Measurements from ENCODE around the gene TADA2B. TPM values are rescaled to one million over a fixed set of nuclear protein-coding genes. Genes with fewer than 3 reads are reported as not detected.

The TADA2B gene
- total RNA-seq, 1 experiment from 2014 or later, result 14.3 TPM

- TF ChIP-seq USF1 (CRISPR knock-in tag; IDR thresholded peaks at IDR 0.05) (no peak), MLX (CRISPR knock-in tag; IDR thresholded peaks at IDR 0.05) (no peak), ZBTB43 (CRISPR knock-in tag; IDR thresholded peaks at IDR 0.05) (no peak), HMGXB4 (CRISPR knock-in tag; IDR thresholded peaks at IDR 0.05) (no peak), GTF2I (CRISPR knock-in tag; conservative IDR thresholded peaks at IDR 0.05) (no peak)
These were observed 11.4 kb upstream of the TADA2B start (continued) for GRCh38 chr4:7031558-7032449.

GRCh38 chr4:7032596-7032995, 10.6 kb upstream of the TADA2B start:
- CTCF ChIA-PET, result no interaction called here
- Mint-ChIP-seq H3K36me3 (peaks cover 33% of the 10 kb centered on the region), H3K27ac (no peak overlapping the region), H3K27me3 (ENCODE audit: low read depth) (no peaks in the 10 kb centered on the region), H3K4me1 (no peaks in the 10 kb centered on the region), H3K4me3 (no peak overlapping the region), H3K9me3 (no peaks in the 10 kb centered on the region)
- POLR2A ChIA-PET, result no interaction called here
- no peak for TF ChIP-seq AFF4 (CRISPR knock-in tag; IDR thresholded peaks at IDR 0.05; ENCODE audit: borderline replicate concordance)
- no peak for TF ChIP-seq TEAD1 (CRISPR knock-in tag; IDR thresholded peaks at IDR 0.05)
- no peak for TF ChIP-seq FOXK1 (CRISPR knock-in tag; IDR thresholded peaks at IDR 0.05)
- no peak for TF ChIP-seq NFE2L1 (CRISPR knock-in tag; IDR thresholded peaks at IDR 0.05)
- TF ChIP-seq ARID4B (CRISPR knock-in tag; IDR thresholded peaks at IDR 0.05; ENCODE audit: borderline replicate concordance), result no peak
- no peak for TF ChIP-seq MAX (CRISPR knock-in tag; IDR thresholded peaks at IDR 0.05)
- no peak for TF ChIP-seq RELA (CRISPR knock-in tag; IDR thresholded peaks at IDR 0.05; ENCODE audit: borderline replicate concordance)
- TF ChIP-seq E2F4 (CRISPR knock-in tag; IDR thresholded peaks at IDR 0.05; ENCODE audit: borderline replicate concordance, low read depth), result no peak
- TF ChIP-seq FOXP4 (CRISPR knock-in tag; IDR thresholded peaks at IDR 0.05), result no peak
- TF ChIP-seq ZNF416 (CRISPR knock-in tag; IDR thresholded peaks at IDR 0.05), result no peak
- no peak for TF ChIP-seq GRHL2 (CRISPR knock-in tag; IDR thresholded peaks at IDR 0.05; ENCODE audit: insufficient replicate concordance, severe bottlenecking)
- ATAC-seq, result no peak
- DNase-seq (ENCODE audit: low spot score), result no peak

All from WTC11 (cell line).